Mesenteric fat pad (tissue), 1 donor: Measurements from ENCODE around the gene NAP1L4. TPM values are rescaled to one million over a fixed set of nuclear protein-coding genes. Genes with fewer than 3 reads are reported as not detected.

ENCODE experiments used
- DNase-seq: peaks from one replicate; pipeline ENCODE4 v3.0.0-alpha.2; 2020; ENCODE audit warnings: low spot score
- total RNA-seq: library from RNA; stranded (reverse); fragmentation: NEBNext Ultra II Directional; extraction: Animal tissue kit (Norgen Biotek cat#: 25700); gene quantifications from one replicate; pipeline ENCODE4 v1.2.1, GENCODE V29; 2021
- donor health status: DM: yes; HTN: yes; CAD: no.

The NAP1L4 gene
- total RNA-seq, 1 donor from 2014 or later: 96.1 TPM

- DNase-seq: no peak
These were observed 65.5 kb downstream of the NAP1L4 start for GRCh38 chr11:2926611-2927051.

DNA sequence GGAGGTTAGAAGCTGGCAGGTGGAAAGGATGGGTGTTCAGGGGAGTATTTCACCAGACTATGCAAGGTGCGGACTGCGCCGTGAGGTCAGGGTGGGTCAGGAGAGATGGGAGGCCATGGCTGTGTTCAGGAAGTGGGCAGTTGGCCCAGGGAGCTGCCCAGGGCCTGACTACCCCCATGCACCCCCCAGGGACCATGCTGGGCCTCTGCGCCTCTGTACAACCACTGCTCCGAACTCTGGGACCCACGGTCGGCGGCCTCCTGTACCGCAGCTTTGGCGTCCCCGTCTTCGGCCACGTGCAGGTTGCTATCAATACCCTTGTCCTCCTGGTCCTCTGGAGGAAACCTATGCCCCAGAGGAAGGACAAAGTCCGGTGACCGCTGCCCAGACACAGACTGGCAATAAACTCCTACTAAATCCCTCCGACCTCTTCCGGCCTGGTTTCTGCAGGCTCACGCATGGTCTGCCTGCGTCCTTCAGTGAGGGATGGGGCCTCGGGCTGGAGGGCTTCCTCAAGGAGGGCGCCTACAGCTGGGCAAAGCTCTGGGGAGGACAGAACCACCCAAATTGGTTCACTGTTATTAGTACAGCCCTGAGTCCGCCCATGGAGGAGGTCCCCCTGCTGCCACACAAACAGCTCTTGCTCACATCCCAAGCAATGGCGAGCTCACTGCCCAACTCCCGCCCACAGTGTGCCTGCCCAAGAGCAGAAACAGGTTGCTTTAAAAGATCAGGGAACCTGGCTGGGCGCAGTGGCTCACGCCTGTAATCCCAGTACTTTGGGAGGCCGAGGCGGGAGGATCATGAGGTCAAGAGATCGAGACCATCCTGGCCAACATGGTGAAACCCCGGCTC is 67.1 kb downstream of the NAP1L4 start:
- no peak for DNase-seq

- DNase-seq: no peak
These were observed 67.7 kb downstream of the NAP1L4 start for GRCh38 chr11:2924381-2924780.

DNA sequence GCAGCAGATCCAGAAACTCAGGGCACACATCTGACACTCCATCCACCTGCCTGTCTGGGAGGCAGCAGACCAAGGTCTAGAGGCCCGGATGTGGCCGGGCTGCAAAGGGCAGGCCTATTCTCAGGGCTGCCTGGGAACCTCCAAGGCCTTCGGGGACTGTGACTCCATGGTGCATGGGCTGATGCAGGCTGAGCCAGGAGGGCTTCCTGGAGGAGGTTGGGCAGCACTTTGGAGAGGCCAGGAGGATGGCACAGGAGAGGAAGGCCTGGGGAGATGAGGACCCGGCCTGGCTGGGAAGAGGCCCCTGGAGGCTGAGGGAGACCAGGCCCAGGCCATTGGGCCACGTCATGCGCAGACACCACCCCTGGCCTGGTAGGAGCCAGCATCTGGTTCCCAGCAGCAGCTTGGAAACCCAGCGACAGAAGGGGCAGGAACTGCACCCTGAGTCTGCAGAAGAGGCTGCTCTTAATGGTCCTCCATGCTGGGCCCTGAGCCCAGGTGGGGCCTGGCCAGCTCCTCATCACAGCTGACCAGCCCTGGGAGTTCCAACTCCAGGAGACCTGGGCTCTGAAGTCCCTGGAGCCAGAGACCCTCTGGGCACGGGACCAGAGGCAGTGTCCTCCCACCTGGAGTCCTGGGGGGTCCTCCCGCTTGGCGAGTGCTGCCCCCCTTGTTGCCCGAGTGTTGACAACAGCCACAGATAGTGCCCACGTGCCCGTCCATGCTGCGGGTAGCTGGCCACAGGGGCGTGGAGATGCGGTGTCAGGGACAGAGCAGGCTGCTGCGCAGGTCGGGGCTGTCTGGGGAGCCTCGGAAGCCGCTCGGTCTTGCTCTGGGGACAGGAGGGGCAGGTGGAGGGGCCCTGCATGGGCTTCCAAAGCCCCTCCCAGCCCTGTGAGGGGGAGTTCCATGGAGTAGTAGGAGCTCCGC is 68.4 kb downstream of the NAP1L4 start:
- no peak for DNase-seq

DNA sequence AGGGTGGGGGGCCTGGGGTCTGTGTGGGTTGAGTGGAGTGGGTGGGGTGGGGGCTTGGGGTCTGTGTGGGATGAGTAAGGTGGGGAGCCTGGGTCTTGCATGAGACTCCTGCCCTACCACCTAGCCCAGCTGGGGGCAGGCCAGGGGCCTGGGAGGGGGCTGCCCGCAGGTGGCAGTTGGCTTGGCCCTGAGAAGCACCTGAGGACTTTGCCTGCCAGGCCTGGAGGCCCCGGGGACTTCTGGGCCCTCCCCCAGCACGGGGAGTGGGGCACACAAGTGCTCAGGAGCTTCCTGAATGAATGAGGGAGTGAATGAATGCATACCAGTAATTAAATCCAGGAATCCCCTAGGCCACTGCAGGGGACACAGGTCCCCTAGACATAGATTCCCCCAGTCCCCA is 69.5 kb downstream of the NAP1L4 start:
- DNase-seq: no peak

GRCh38 chr11:2921742-2922493 is 70.2 kb downstream of the NAP1L4 start:
- DNase-seq: no peak

DNA sequence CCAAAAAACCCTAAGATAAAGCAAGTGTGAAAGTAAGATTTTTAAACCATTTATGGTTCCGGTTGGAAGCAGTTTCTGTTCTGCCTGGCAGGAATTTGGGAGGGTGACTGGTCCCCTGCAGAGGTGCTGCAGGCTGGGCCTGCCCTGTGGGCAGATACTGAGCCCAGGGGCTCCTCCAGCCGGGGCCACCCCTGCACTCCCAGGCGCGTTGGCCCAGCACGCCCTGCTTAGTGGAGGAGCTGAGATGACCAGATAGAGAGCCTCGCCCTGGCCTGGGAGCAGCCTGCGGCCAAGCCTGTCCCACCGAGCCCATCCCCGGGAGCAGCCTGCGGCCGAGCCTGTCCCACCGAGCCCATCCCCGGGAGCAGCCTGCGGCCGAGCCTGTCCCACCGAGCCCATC is 70.9 kb downstream of the NAP1L4 start:
- DNase-seq: no peak

DNA sequence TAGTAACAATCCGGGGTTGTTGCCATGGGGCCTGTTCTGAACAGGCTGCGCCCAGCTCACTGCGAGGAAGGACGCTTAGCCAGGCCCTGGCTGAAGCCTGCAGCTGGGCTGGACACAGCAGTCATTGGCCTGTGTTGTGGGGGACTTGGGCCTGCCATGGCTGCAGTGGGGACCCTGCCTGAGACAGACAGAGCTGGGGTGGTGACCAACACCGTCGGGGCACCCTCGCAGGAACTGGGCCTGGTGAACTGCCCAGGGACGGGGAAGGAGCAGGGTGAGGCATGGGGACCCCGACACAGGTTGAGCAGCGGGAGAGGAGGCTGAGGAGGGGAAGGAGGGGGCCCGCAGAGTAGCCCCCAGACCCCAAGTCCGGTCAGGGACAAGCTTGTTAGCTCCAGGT is 71.8 kb downstream of the NAP1L4 start:
- DNase-seq: no peak

GRCh38 chr11:2919837-2920236 is 72.3 kb downstream of the NAP1L4 start:
- DNase-seq: no peak

GRCh38 chr11:2919188-2919587 is 72.9 kb downstream of the NAP1L4 start:
- no peak for DNase-seq

DNA sequence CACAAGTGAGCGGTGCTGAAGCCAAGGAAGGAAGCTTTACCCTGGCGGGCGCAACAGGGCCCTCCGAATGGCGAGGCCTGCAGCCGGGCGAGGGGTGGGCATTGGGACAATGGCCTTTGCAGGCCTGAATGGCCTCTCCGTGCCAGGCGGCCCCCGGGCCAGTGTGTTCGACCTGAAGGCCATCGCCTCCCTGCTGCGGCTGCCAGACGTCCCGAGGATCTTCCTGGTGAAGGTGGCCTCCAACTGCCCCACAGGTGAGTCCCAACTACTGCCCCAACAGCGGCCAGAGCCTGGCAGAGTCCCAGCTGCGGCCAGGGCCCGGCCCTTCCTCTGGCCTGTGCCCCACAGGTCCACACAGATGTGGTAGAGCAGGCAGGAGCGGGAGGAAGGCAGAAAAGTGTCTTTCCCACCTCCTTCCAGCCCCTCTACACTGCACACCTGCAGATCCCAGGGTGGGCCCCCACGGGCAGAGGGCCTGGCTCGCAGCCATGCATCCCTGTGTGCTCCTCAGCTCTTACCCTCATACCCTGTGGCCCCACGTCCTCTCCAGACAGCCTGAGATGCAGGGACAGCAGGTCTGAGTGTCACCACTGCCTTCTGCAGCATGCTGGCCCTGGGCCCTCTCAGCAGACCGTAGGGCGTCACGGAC is 74.2 kb downstream of the NAP1L4 start:
- DNase-seq: no peak

GRCh38 chr11:2916892-2917645 is 75.1 kb downstream of the NAP1L4 start:
- DNase-seq: no peak

DNA sequence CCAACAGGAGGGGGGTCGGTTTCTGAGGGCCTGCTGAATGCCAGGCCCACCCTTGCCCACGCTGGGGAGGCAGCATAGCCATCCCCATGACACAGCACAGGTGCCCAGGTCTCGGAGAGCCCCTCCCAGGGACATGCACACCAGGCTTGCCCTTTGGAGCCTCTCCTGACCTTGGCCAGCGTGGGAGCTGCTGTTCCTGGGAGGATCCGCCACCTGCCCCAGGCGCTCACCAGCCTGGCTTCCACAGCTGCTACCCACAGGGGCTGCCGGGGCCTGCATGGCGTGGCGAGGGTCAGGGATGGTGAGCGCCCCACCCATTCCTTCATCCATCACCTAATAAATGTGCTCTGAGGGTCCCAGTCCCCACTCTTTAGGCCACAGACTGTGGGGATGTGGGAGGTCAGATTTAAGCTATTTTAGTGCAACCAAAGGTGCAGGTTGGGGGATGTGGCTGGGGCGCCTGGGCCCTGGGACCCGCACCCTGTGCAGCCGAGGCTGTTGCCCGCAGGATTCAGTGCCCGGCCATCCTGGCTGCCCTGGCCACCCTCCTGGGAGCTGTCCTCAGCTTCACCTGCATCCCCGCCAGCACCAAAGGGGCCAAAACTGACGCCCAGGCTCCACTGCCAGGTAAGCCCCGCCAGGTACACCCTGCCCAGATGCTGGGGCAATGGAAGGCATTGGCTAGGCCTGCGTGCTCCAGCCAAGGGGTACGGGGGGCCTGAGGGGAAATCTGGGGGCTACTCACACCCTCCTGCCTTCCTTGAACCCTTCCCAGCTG is 75.8 kb downstream of the NAP1L4 start:
- DNase-seq: no peak

DNA sequence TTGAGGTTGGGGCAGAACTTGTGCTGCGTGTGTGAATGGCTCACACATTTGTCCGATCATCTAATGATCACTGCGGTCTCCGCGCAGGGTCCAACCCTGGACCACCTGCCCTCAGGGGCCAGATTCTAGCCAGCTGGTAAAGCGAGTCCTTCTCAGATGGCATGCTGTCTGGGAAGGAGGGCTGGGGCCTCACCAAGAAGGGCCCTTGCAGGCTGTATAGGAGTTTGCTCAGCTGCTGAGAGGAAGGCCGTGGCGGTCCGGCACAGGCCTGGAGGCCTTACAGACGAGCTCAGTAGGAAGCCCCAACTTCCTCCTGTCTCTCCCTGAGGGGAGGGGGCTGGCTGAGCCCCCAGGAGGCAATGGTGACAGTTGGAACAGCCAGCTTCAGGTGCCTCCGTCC is 76.7 kb downstream of the NAP1L4 start:
- no peak for DNase-seq

DNA sequence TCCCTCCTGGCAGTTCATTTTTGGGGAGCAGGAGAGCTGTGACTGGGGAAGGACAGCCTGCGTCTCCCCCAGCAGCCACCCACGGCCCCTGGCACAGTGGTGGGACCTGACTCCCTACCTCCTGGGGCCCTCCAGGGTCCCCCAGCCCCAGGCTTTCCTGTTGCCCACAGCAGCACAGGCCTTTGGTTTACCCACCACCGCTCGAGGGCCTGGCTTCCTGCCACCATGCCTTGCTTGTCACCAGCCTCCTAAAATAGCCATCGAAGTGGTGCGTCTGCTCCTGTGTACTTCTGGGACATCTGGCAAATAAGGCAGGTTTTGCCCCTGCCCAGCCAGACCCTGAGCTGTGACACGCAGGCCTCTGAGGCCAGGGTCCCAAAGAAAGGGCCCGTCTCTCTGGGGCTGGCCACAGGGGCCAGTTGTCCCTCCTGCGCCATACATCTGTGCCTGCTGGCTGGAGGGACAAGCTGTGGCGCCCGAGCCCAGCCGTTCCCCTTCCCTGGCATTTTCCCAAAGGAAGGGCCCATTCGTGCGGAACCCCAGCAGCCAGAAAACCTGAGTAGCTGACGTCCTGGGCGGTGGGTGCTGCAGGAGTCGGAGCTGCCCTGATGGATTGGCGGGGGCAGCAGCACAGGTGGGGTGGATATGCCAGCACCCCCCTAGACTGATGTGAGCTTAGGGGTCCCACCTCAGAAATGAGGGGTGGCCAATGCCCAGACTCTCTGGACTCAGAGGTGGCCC is 77.5 kb downstream of the NAP1L4 start:
- no peak for DNase-seq

- DNase-seq: no peak
These were observed 78.4 kb downstream of the NAP1L4 start for GRCh38 chr11:2913776-2914175.

DNA sequence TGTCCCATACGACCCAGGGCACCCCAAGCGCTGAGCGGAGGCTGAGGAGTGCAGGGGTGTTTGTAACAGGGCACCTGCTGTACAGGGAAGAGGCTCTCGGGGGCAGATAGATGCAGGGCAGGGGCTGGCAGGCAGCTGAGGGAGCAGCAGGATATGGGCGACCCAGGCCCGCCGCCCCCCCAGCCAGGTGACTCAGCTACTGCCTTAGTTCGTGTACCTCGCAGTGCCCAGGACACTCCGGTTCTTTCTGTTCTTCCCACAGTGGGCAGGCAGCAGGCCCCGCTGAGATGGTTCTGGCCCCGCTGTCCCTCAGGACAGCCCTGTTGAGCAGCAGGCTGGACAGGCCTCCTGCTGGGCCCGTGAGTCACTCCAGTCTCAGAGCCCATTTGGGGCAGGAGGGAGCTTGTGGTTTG is 79.1 kb downstream of the NAP1L4 start:
- no peak for DNase-seq

DNA sequence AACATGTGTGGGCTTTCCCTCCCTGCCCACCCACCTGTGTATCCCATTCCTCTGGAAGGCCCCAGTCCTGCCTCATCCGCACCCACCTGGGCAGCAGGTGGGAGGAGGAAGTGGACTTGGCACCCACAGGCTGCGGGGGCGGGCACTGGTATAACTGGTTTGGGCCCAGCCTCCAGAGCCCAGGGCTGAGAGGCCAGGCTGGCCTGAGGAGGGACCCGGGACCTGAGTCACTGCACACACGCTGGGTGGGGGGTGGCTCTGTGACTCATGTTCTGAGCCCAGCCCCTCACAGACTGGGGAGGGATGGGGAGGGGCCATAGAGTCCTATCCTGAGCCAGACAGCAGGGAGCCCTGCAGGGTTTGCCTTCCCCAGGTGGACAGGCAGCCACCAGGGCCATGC is 79.6 kb downstream of the NAP1L4 start:
- no peak for DNase-seq
